Hepatocyte (in vitro differentiated cells): ENCODE measurements around the gene IRF4. TPM values are rescaled to one million over a fixed set of nuclear protein-coding genes. Genes with fewer than 3 reads are reported as not detected.

ENCODE experiments used
- DNase-seq: peaks from one replicate; pipeline ENCODE4 v3.0.0-alpha.2; 2016; ENCODE audit warnings: low spot score
- H2AFZ ChIP-seq: fragments of 200-600 bp; sonication (generic); 2 replicates; pipeline ENCODE4 v1.6.0; 2016; ENCODE audit warnings: antibody characterized with exemption, mild to moderate bottlenecking
- H3K27ac ChIP-seq: fragments of 200-600 bp; sonication (generic); 2 replicates; pipeline ENCODE4 v1.5.1; 2016; ENCODE audit warnings: mild to moderate bottlenecking
- H3K27me3 ChIP-seq: fragments of 200-600 bp; sonication (generic); 2 replicates; pipeline ENCODE4 v1.6.1; 2016
- H3K36me3 ChIP-seq: fragments of 200-600 bp; sonication (generic); replicated peaks from 2 replicates; pipeline ENCODE4 v1.5.1; 2016; ENCODE audit warnings: low read depth; ENCODE audit not compliant: insufficient read depth
- H3K4me1 ChIP-seq: fragments of 200-600 bp; sonication (generic); 2 replicates; pipeline ENCODE4 v1.5.1; 2016; ENCODE audit warnings: mild to moderate bottlenecking, moderate library complexity; ENCODE audit not compliant: insufficient read depth
- H3K4me2 ChIP-seq: fragments of 200-600 bp; sonication (generic); 2 replicates; pipeline ENCODE4 v1.6.0; 2016
- H3K4me3 ChIP-seq: fragments of 200-600 bp; sonication (generic); 2 replicates; pipeline ENCODE4 v1.5.1; 2016; ENCODE audit warnings: mild to moderate bottlenecking
- H3K79me2 ChIP-seq: fragments of 200-600 bp; sonication (generic); 2 replicates; pipeline ENCODE4 v1.6.0; 2017; ENCODE audit warnings: mild to moderate bottlenecking
- H3K9me2 ChIP-seq: fragments of 200-600 bp; sonication (generic); replicated peaks from 2 replicates; pipeline ENCODE4 v1.6.0; 2017; ENCODE audit warnings: mild to moderate bottlenecking; ENCODE audit not compliant: insufficient read depth
- H3K9me3 ChIP-seq: fragments of 200-600 bp; sonication (generic); 2 replicates; pipeline ENCODE4 v1.5.1; 2016; ENCODE audit warnings: low read depth, mild to moderate bottlenecking
- H4K20me1 ChIP-seq: fragments of 200-600 bp; sonication (generic); 2 replicates; pipeline ENCODE4 v1.6.0; 2016; ENCODE audit warnings: mild to moderate bottlenecking; ENCODE audit not compliant: insufficient read depth, poor library complexity, severe bottlenecking
- CTCF ChIP-seq: fragments of 200-600 bp; sonication (generic); IDR thresholded peaks from 2 replicates; pipeline ENCODE4 v1.5.1; 2016; ENCODE audit warnings: antibody characterized with exemption, mild to moderate bottlenecking; ENCODE audit not compliant: poor library complexity
- EZH2 ChIP-seq: fragments of 200-600 bp; sonication (generic); IDR thresholded peaks from 2 replicates; pipeline ENCODE4 v1.6.1; 2016; ENCODE audit warnings: antibody characterized with exemption, mild to moderate bottlenecking, borderline replicate concordance
- EZH2phosphoT487 ChIP-seq: fragments of 200-600 bp; sonication (generic); IDR thresholded peaks from one replicate; pipeline ENCODE4 v1.6.1; 2018; ENCODE audit warnings: antibody characterized with exemption, mild to moderate bottlenecking, low read depth, moderate library complexity; ENCODE audit not compliant: unreplicated experiment, severe bottlenecking
- WGBS: methylation state at CpG from one replicate; pipeline ENCODE4 v1.1.6; 2016; ENCODE audit warnings: low lambda C conversion rate; ENCODE audit errors: missing lambda C conversion rate; 5-methylcytosine and 5-hydroxymethylcytosine counted together
- polyA plus RNA-seq: library from polyadenylated mRNA; unstranded; fragments of >200 nt; fragmentation: Nextera tagmentation; extraction: Ambion mirVana; gene quantifications from 2 replicates; pipeline ENCODE4 v1.2.1, GENCODE V29; 2016
- total RNA-seq: library from RNA; depleted of rRNA; stranded (reverse); fragments of >200 nt; gene quantifications from 2 replicates; pipeline ENCODE4 v1.2.3, GENCODE V29; 2014

Gene IRF4
- total RNA-seq (0.23 and 0.44 TPM in 2 replicates), polyA plus RNA-seq (0.02 TPM in 1 of 2 replicates, not detected in the other)

- H2AFZ ChIP-seq = peak within 1 kb of the TSS; percentile 10
- DNase-seq = no peak
- H4K20me1 ChIP-seq = no peaks in the 10 kb centered on the region
- peak; percentile 71 for TF ChIP-seq EZH2phosphoT487
- TF ChIP-seq EZH2 = peak; percentile 60
- no peak for TF ChIP-seq CTCF
- H3K27ac ChIP-seq = no peak within 1 kb of the TSS
- H3K9me3 ChIP-seq = no peaks in the 10 kb centered on the region
- peaks cover 20% of the 10 kb centered on the region for H3K4me1 ChIP-seq
- H3K9me2 ChIP-seq = no peaks in the 10 kb centered on the region
- no peaks in the 10 kb centered on the region for H3K36me3 ChIP-seq
- H3K4me2 ChIP-seq = peak within 1 kb of the TSS; percentile 87
- H3K4me3 ChIP-seq = no peak within 1 kb of the TSS
- H3K79me2 ChIP-seq = no peaks in the 10 kb centered on the region
- WGBS = 1% methylated on average over 63 of the region's 82 CpGs
- H3K27me3 ChIP-seq = peaks cover 94% of the 10 kb centered on the region
These were observed at the start of gene IRF4 for GRCh38 chr6:391559-392440. TSS of gene IRF4 (plus strand) at chr6:391752. CDS start at chr6:393153, 1,401 bp downstream.

- Histone ChIP-seq H3K4me1 (no peaks in the 10 kb centered on the region), H3K79me2 (no peaks in the 10 kb centered on the region), H3K36me3 (no peaks in the 10 kb centered on the region), H3K27ac (no peak overlapping the region), H3K27me3 (no peaks in the 10 kb centered on the region), H2AFZ (no peak overlapping the region), H3K9me3 (no peaks in the 10 kb centered on the region), H3K4me3 (no peak overlapping the region), H3K4me2 (no peak overlapping the region), H3K9me2 (no peaks in the 10 kb centered on the region), H4K20me1 (no peaks in the 10 kb centered on the region)
- TF ChIP-seq EZH2 (no peak), EZH2phosphoT487 (no peak), CTCF (no peak)
- DNase-seq = no peak
- 77% methylated on average over 16 of the region's 16 CpGs for WGBS
These were observed 49.4 kb upstream of the IRF4 start for GRCh38 chr6:341914-342831.

- no peak for DNase-seq
- no peaks in the 10 kb centered on the region for H3K9me3 ChIP-seq
- 88% methylated on average over 8 of the region's 8 CpGs for WGBS
- H3K36me3 ChIP-seq = no peaks in the 10 kb centered on the region
- no peak overlapping the region for H3K27ac ChIP-seq
- H3K27me3 ChIP-seq = no peaks in the 10 kb centered on the region
- no peak overlapping the region for H2AFZ ChIP-seq
- H4K20me1 ChIP-seq = no peaks in the 10 kb centered on the region
- TF ChIP-seq CTCF (no peak), EZH2 (no peak), EZH2phosphoT487 (no peak)
- H3K4me2 ChIP-seq = no peak overlapping the region
- no peaks in the 10 kb centered on the region for H3K4me1 ChIP-seq
- no peak overlapping the region for H3K4me3 ChIP-seq
- H3K79me2 ChIP-seq = no peaks in the 10 kb centered on the region
- H3K9me2 ChIP-seq = no peaks in the 10 kb centered on the region
These were observed 48.7 kb upstream of the IRF4 start for GRCh38 chr6:342832-343179.
